Type B pancreatic cell (in vitro differentiated cells): ENCODE results near the gene TSR3. TPM values are rescaled to one million over a fixed set of nuclear protein-coding genes. Genes with fewer than 3 reads are reported as not detected.

Experiments used
- DNase-seq: peaks from one replicate; pipeline ENCODE4 v3.0.0; 2021; ENCODE audit warnings: mixed read lengths; ENCODE audit not compliant: unreplicated experiment; ENCODE audit errors: extremely low spot score
- H3K27ac Mint-ChIP-seq: 2 replicates; pipeline ENCODE4 v1.8.0; 2021; ENCODE audit warnings: mild to moderate bottlenecking, mixed read lengths
- H3K27me3 Mint-ChIP-seq: 2 replicates; pipeline ENCODE4 v1.8.0; 2021; ENCODE audit warnings: mixed read lengths
- H3K36me3 Mint-ChIP-seq: 2 replicates; pipeline ENCODE4 v1.8.0; 2021; ENCODE audit warnings: mixed read lengths
- H3K4me1 Mint-ChIP-seq: one replicate; pipeline ENCODE4 v1.8.0; 2021; ENCODE audit warnings: mixed read lengths; ENCODE audit not compliant: unreplicated experiment
- H3K4me3 Mint-ChIP-seq: 2 replicates; pipeline ENCODE4 v1.8.0; 2021; ENCODE audit warnings: mild to moderate bottlenecking, mixed read lengths
- H3K9me3 Mint-ChIP-seq: 2 replicates; pipeline ENCODE4 v1.8.0; 2021; ENCODE audit warnings: mixed read lengths
- CTCF ChIP-seq: fragments of 200-600 bp; sonication (generic); conservative IDR thresholded peaks from 2 replicates; pipeline ENCODE4 v1.5.0; 2021; ENCODE audit warnings: antibody characterized with exemption, mild to moderate bottlenecking
- total RNA-seq: library from RNA; stranded (reverse); gene quantifications from 2 replicates; pipeline ENCODE4 v1.2.1, GENCODE V29; 2021; ENCODE audit warnings: low replicate concordance

TSR3 gene
- total RNA-seq, 1 donor from 2014 or later: 53.1 TPM

GRCh38 chr16:1324286-1324826 is 27.3 kb downstream of the TSR3 start:
- H3K4me1 Mint-ChIP-seq: no peaks in the 10 kb centered on the region
- TF ChIP-seq CTCF: no peak
- H3K9me3 Mint-ChIP-seq: no peaks in the 10 kb centered on the region
- peaks cover 3% of the 10 kb centered on the region for H3K36me3 Mint-ChIP-seq
- H3K27me3 Mint-ChIP-seq: no peaks in the 10 kb centered on the region
- no peak for DNase-seq
- H3K4me3 Mint-ChIP-seq: no peak overlapping the region
- H3K27ac Mint-ChIP-seq: no peak overlapping the region

DNA sequence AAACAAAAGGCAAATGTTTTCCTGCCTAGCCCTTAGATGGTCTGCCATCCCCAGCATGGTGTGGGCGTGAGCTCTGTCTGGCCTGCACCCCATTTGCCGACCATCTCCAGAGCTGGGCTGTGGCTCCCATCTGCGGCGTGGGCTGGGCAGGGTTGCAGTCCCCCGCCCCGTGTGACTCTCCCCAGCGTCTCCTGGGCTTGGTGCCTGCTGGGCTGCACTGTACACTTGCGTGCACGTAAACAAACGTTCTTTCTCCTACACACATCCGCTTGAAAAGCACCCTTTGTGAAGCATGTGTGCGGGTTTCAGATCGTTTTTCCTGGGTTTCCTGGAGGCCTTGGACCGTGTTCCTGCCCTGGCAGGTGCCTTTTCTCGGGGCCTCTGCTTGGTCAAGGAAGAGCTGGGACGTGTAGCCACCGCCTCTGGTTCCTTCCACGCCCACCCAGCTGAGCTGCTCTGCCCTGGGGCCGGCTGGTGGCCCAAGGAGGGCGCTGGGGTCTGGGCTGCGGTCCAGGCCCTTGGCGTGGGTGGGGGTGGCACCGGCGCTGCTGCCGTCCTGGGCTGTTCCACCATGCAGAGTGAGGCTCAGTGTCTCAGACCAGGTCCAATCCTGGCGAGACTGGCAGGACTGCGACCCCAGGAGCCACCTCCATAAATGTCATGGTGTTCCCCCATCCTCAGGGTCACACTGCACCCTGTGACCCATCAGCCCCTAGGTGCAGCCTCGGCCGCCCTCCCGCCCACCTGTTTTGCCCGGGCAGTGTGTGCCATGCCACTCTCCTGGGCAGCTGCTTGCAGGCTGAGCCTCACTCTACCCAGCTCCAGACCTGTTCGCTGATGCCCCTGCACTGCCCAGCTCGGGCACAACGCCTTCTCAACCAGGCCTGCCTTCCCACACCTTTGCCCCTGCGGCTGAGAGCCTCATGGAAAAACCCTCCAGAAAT is 28.1 kb downstream of the TSR3 start:
- H3K27me3 Mint-ChIP-seq: no peaks in the 10 kb centered on the region
- H3K4me1 Mint-ChIP-seq: no peaks in the 10 kb centered on the region
- H3K9me3 Mint-ChIP-seq: no peaks in the 10 kb centered on the region
- TF ChIP-seq CTCF: no peak
- no peak overlapping the region for H3K4me3 Mint-ChIP-seq
- peaks cover 3% of the 10 kb centered on the region for H3K36me3 Mint-ChIP-seq
- no peak overlapping the region for H3K27ac Mint-ChIP-seq
- DNase-seq: no peak

DNA sequence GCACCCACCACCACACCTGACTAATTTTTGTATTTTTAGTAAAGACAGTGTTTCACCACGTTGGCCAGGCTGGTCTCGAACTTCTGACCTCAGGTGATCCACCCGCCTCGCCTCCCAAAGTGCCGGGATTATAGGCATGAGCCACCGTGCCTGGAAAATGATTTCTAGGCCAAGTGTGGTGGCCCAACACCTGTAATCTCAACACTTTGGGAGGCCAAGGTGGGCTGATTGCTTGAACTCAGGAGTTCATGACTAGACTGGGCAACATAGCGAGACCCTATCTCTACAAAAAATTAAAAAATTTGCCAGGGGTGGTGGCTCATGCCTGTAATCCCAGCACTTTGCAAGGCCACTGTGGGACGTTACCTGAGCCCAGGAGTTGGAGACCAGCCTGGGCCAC is 29.3 kb downstream of the TSR3 start:
- peaks cover 7% of the 10 kb centered on the region for H3K36me3 Mint-ChIP-seq
- no peak for DNase-seq
- no peaks in the 10 kb centered on the region for H3K9me3 Mint-ChIP-seq
- no peaks in the 10 kb centered on the region for H3K27me3 Mint-ChIP-seq
- H3K4me3 Mint-ChIP-seq: no peak overlapping the region
- H3K27ac Mint-ChIP-seq: no peak overlapping the region
- no peak for TF ChIP-seq CTCF
- no peaks in the 10 kb centered on the region for H3K4me1 Mint-ChIP-seq

DNA sequence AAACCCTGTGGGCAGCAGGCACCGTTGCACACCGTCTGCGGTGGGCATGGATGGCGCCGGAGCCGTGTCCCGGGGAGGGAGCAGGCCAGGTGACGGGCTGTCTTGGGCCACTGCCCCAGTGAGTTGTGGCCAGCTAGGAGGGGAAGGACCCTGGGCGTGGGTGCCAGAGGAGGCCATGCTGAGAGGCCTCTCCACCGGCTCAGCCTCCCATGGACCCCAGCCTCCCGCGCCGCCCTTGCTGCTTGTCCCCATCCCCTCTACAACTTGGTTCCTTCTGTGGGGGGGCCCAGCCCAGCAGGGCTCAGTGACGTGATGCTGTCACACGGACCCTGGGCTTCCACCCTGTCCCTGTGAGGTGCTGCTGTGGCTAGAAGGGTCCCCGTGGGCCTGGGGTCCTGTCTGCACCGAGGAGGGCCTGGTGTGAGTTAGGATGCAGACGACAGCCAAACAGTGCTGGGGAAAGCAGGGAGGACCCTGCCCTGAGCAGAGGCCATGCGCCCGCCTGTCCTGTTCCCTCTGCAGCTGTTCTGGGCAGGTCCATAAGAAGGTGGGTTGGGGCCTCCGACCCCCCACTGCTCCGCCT is 30.9 kb downstream of the TSR3 start:
- Mint-ChIP-seq H3K9me3 (no peaks in the 10 kb centered on the region), H3K27me3 (no peaks in the 10 kb centered on the region), H3K4me3 (no peak overlapping the region), H3K4me1 (no peaks in the 10 kb centered on the region), H3K36me3 (peaks cover 10% of the 10 kb centered on the region), H3K27ac (no peak overlapping the region)
- no peak for DNase-seq
- TF ChIP-seq CTCF: no peak

DNA sequence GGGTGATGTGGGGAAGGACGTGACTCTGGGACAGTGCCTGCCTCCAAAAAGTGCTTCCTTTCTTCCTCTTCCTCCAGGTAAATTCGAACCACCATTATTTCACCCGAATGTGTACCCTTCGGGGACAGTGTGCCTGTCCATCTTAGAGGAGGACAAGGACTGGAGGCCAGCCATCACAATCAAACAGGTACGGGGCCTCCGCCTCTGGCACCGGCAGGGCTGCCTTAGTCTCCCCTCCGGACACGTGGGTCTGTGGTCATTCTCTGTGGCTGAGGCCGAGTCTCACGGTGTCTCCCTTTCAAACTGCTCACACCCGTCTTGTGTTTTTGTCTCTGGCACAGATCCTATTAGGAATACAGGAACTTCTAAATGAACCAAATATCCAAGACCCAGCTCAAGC is 31.6 kb downstream of the TSR3 start:
- no peak for DNase-seq
- Mint-ChIP-seq H3K36me3 (peaks cover 10% of the 10 kb centered on the region), H3K4me3 (no peak overlapping the region), H3K27ac (no peak overlapping the region), H3K9me3 (no peaks in the 10 kb centered on the region), H3K27me3 (no peaks in the 10 kb centered on the region), H3K4me1 (no peaks in the 10 kb centered on the region)
- no peak for TF ChIP-seq CTCF
